ENCODE data around the gene KRT13. TPM values are rescaled to one million over a fixed set of nuclear protein-coding genes. Genes with fewer than 3 reads are reported as not detected.

The KRT13 gene
- not detected for total RNA-seq
- polyA plus RNA-seq, result not detected
- not detected for total RNA-seq

DNA sequence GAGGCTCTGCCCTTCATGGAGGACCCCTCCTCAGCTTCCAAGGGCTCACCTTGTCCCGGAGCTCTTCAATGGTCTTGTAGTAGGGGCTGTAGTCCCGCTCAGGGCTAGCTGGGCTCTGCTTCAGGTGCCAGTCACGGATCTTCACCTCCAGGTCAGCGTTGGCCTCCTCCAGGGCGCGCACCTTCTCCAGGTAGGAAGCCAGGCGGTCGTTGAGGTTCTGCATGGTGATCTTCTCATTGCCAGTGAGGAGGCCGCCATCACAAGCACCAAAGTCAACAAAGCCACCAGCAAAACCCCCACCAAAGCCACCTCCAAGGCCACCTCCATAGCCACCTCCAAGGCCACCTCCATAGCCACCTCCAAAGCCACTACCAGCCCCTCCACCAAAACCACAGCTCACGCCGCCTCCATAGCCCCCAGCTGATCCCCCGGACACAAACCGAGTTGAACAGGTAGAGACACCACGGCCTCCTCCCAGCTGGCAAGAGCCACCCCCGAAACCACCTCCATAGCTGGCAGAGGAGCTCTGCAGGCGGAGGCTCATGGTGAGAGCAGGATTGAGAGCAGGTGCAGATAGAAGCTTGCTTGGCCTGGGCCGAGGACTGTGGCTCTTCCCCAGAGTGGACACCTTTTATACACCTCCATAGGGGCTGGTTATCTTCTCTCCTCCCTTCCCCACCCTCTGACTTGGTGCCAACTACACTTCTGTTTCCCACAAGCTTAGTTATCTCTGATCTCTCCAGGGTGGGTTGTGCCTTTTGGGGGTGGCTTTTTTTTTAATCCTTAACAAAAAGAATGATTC lies at the start of gene KRT13:
TSS of gene KRT13 (minus strand) at position 606 of the 802 bp plus-strand sequence. CDS start at position 544, 62 bp downstream.
- Mint-ChIP-seq H3K36me3 (no peaks in the 10 kb centered on the region), H3K4me1 (peaks cover 0 to under 1% (median 0%) of the 10 kb centered on the region in 7 donors), H3K9me3 (peaks cover 0 to 2% (median 0%) of the 10 kb centered on the region in 11 donors), H3K27ac (peak within 1 kb of the TSS in 1 of 9 donors; percentile 36), H3K4me3 (no peak within 1 kb of the TSS), H3K27me3 (no peaks in the 10 kb centered on the region)
- no peak within 1 kb of the TSS for H3K27ac ChIP-seq (ENCODE audit: low read depth, low read length)
- DNase-seq (no peak), ATAC-seq (no peak)
- no peak within 1 kb of the TSS for H3K4me3 ChIP-seq (ENCODE audit: low read length)
- no peaks in the 10 kb centered on the region for H3K36me3 ChIP-seq (ENCODE audit: control insufficient read depth in 2 of 3, insufficient read depth in 3 of 3, low read length in 3 of 3)
- POLR2A ChIA-PET, result no interaction called here
- no peaks in the 10 kb centered on the region for H3K27me3 ChIP-seq (ENCODE audit: control insufficient read depth in 2 of 2, insufficient read depth in 2 of 2, low read length in 2 of 2)
- CTCF ChIA-PET, result interaction anchor here (0.9 kb wide), 1 partner anchor 27 kb away, joined by 3 read pairs; no protein-coding TSS in a partner anchor
- intact Hi-C loops (cut with micrococcal nuclease), result no loop called here
- no peaks in the 10 kb centered on the region for H3K9me3 ChIP-seq (ENCODE audit: control insufficient read depth in 2 of 3, low read length in 3 of 3)
- H3K4me1 ChIP-seq (ENCODE audit: control insufficient read depth in 2 of 2, insufficient read depth in 2 of 2, low read length in 2 of 2), result no peaks in the 10 kb centered on the region

DNA sequence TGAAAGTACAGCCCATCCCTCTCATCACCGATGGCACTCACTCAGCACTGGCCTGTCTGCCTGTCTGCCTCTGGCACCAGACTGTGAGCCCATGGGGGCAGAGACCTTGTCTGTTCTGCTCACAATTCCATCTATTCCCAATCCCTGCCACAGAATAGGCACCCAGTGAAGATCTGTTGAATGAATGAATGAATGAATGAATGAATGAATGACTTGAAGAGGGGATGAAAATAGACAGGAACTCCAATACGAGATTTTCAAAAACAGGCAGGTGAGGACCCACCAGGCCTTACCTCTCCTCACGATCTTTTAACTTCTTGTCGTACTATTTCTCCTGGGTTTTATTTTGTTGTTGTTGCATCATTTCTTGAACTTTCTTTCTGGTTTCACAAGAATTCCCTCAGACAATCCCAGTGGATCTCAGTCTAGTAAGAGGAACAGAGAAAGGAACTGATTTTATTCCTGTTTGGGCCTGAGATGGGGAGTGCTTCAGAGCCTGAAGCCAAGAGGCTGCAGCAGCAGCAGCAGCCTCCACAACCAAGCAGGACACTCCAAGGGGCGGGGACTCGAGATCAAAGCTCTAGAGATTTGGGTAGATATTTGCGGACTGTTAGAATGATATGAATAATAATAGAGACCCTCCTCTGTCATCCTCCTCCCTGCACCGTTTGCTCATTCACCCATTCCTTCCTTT lies 48.7 kb upstream of the KRT13 start:
- POLR2A ChIA-PET, result no interaction called here
- Mint-ChIP-seq H3K36me3 (no peaks in the 10 kb centered on the region), H3K4me1 (peaks cover 3 to 10% (median 5%) of the 10 kb centered on the region in 7 donors), H3K27ac (peak overlapping the region in 1 of 9 donors; percentile 60), H3K27me3 (peaks cover 9 to 34% (median 28%) of the 10 kb centered on the region in 5 donors), H3K4me3 (no peak overlapping the region), H3K9me3 (no peaks in the 10 kb centered on the region)
- H3K4me3 ChIP-seq (ENCODE audit: low read length), result no peak overlapping the region
- no peak overlapping the region for H3K27ac ChIP-seq (ENCODE audit: low read depth, low read length)
- H3K9me3 ChIP-seq (ENCODE audit: control insufficient read depth in 2 of 3, low read length in 3 of 3), result no peaks in the 10 kb centered on the region
- H3K27me3 ChIP-seq (ENCODE audit: control insufficient read depth in 2 of 2, insufficient read depth in 2 of 2, low read length in 2 of 2), result no peaks in the 10 kb centered on the region
- DNase-seq (no peak), ATAC-seq (no peak)
- intact Hi-C loops (cut with micrococcal nuclease), result no loop called here
- CTCF ChIA-PET, result no interaction called here
- peaks cover 5 to 7% of the 10 kb centered on the region in 2 donors for H3K4me1 ChIP-seq (ENCODE audit: control insufficient read depth in 2 of 2, insufficient read depth in 2 of 2, low read length in 2 of 2)
- no peaks in the 10 kb centered on the region for H3K36me3 ChIP-seq (ENCODE audit: control insufficient read depth in 2 of 3, insufficient read depth in 3 of 3, low read length in 3 of 3)

DNA sequence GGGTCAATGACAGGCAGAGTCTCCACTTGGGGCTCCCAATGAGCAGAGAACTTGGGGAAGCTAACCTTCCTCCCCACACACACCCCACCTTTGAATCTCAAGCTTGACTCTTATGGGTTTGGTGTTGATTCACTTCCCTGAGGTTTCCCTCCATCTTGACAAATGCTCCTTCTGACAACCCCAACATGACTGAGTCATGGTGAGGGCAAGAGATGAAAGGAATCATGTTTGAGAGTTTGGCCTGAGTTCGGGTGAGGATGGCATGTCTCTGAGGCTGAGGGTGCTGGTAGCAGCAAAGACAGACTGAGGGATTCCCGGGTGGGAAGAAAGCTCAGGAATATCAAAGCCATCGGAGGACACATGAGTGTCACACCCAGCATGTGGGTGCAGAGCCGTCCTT lies 47.8 kb upstream of the KRT13 start:
- POLR2A ChIA-PET, result no interaction called here
- CTCF ChIA-PET, result interaction anchor here (5.7 kb wide), 1 partner anchor 112 kb away, joined by 69 read pairs; no protein-coding TSS in a partner anchor
- DNase-seq (no peak), ATAC-seq (no peak)
- H3K4me1 ChIP-seq (ENCODE audit: control insufficient read depth in 2 of 2, insufficient read depth in 2 of 2, low read length in 2 of 2), result peaks cover 10 to 16% of the 10 kb centered on the region in 2 donors
- H3K9me3 ChIP-seq (ENCODE audit: control insufficient read depth in 2 of 3, low read length in 3 of 3), result no peaks in the 10 kb centered on the region
- intact Hi-C loops (cut with micrococcal nuclease), result no loop called here
- no peaks in the 10 kb centered on the region for H3K27me3 ChIP-seq (ENCODE audit: control insufficient read depth in 2 of 2, insufficient read depth in 2 of 2, low read length in 2 of 2)
- no peak overlapping the region for H3K27ac ChIP-seq (ENCODE audit: low read depth, low read length)
- no peaks in the 10 kb centered on the region for H3K36me3 ChIP-seq (ENCODE audit: control insufficient read depth in 2 of 3, insufficient read depth in 3 of 3, low read length in 3 of 3)
- no peak overlapping the region for H3K4me3 Mint-ChIP-seq
- no peak overlapping the region for H3K4me3 ChIP-seq (ENCODE audit: low read length)
- H3K27me3 Mint-ChIP-seq, result peaks cover 5 to 27% (median 21%) of the 10 kb centered on the region in 5 donors
- H3K27ac Mint-ChIP-seq, result no peak overlapping the region
- peaks cover 6 to 15% (median 12%) of the 10 kb centered on the region in 7 donors for H3K4me1 Mint-ChIP-seq
- H3K9me3 Mint-ChIP-seq, result no peaks in the 10 kb centered on the region
- no peaks in the 10 kb centered on the region for H3K36me3 Mint-ChIP-seq

DNA sequence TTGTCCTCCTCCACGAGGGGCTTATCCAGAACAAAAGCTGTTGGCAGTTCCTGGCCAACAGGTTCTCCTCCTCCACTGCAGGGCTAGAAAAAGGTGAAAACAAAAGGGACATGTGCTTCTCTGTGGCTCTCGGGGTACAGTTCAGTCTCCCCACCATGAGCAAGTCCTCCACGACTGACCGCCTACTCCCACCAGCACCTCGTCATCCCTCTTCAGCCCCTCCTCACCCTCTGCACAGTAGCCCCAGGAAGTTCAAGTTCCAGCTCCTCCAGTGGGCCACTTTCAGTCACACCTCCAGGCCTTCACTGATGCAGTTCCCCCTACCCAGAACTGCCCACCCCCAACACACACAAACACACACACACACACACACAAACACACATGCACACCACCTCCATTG lies 47.0 kb upstream of the KRT13 start:
- Mint-ChIP-seq H3K9me3 (peaks cover 0 to 2% (median 0%) of the 10 kb centered on the region in 11 donors), H3K36me3 (peaks cover 0 to 1% (median 0%) of the 10 kb centered on the region in 5 donors), H3K4me3 (peak overlapping the region in 1 of 10 donors; percentile 17), H3K27me3 (peaks cover 5 to 28% (median 14%) of the 10 kb centered on the region in 5 donors), H3K27ac (peak overlapping the region in 1 of 9 donors; percentile 21), H3K4me1 (peaks cover 6 to 18% (median 14%) of the 10 kb centered on the region in 7 donors)
- ATAC-seq, result no peak
- no peak overlapping the region for H3K27ac ChIP-seq (ENCODE audit: low read depth, low read length)
- POLR2A ChIA-PET, result no interaction called here
- no peaks in the 10 kb centered on the region for H3K27me3 ChIP-seq (ENCODE audit: control insufficient read depth in 2 of 2, insufficient read depth in 2 of 2, low read length in 2 of 2)
- intact Hi-C loops (cut with micrococcal nuclease), result no loop called here
- H3K4me3 ChIP-seq (ENCODE audit: low read length), result no peak overlapping the region
- H3K4me1 ChIP-seq (ENCODE audit: control insufficient read depth in 2 of 2, insufficient read depth in 2 of 2, low read length in 2 of 2), result peaks cover 10 to 17% of the 10 kb centered on the region in 2 donors
- H3K36me3 ChIP-seq (ENCODE audit: control insufficient read depth in 2 of 3, insufficient read depth in 3 of 3, low read length in 3 of 3), result no peaks in the 10 kb centered on the region
- no peaks in the 10 kb centered on the region for H3K9me3 ChIP-seq (ENCODE audit: control insufficient read depth in 2 of 3, low read length in 3 of 3)
- CTCF ChIA-PET, result interaction anchor here (0.6 to 5.7 kb wide), 2 partner anchors 113 to 631 kb away, joined by 5 to 69 read pairs; no protein-coding TSS in a partner anchor
- no peak for DNase-seq

DNA sequence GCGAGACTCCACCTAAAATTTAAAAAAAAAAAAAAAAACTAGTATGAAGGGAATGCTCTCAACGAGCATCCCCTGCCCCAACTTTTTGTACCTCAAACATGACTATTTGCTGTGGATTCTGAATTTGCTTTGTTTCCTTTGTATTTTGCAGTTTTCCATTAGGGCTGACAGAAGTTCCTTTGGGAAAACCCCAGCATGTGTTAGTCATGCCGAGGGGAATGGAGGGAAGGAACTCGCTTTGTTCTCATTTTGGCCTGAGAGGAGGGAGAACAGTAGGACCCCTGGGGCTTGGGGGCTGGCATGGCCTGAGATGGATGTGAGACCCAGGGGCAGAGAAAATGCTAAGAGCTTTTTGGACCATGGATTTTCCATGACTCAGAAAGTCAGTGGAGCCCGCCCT lies 46.0 kb upstream of the KRT13 start:
- Histone ChIP-seq H3K4me3 (ENCODE audit: low read length) (no peak overlapping the region), H3K4me1 (ENCODE audit: control insufficient read depth in 2 of 2, insufficient read depth in 2 of 2, low read length in 2 of 2) (peaks cover 10 to 17% of the 10 kb centered on the region in 2 donors), H3K27me3 (ENCODE audit: control insufficient read depth in 2 of 2, insufficient read depth in 2 of 2, low read length in 2 of 2) (no peaks in the 10 kb centered on the region), H3K9me3 (ENCODE audit: control insufficient read depth in 2 of 3, low read length in 3 of 3) (no peaks in the 10 kb centered on the region), H3K27ac (ENCODE audit: low read depth, low read length) (no peak overlapping the region), H3K36me3 (ENCODE audit: control insufficient read depth in 2 of 3, insufficient read depth in 3 of 3, low read length in 3 of 3) (no peaks in the 10 kb centered on the region)
- H3K36me3 Mint-ChIP-seq, result peaks cover 0 to 5% (median 0%) of the 10 kb centered on the region in 5 donors
- intact Hi-C loops (cut with micrococcal nuclease), result no loop called here
- H3K4me1 Mint-ChIP-seq, result peaks cover 8 to 18% (median 14%) of the 10 kb centered on the region in 7 donors
- DNase-seq, result no peak
- peaks cover 4 to 20% (median 12%) of the 10 kb centered on the region in 5 donors for H3K27me3 Mint-ChIP-seq
- H3K4me3 Mint-ChIP-seq, result no peak overlapping the region
- ATAC-seq, result no peak
- POLR2A ChIA-PET, result no interaction called here
- no peak overlapping the region for H3K27ac Mint-ChIP-seq
- H3K9me3 Mint-ChIP-seq, result peaks cover 0 to 7% (median 1%) of the 10 kb centered on the region in 11 donors
- CTCF ChIA-PET, result interaction anchor here (0.6 to 5.7 kb wide), 5 partner anchors 16 to 1140 kb away, joined by 3 to 69 read pairs (median 16); no protein-coding TSS in a partner anchor

DNA sequence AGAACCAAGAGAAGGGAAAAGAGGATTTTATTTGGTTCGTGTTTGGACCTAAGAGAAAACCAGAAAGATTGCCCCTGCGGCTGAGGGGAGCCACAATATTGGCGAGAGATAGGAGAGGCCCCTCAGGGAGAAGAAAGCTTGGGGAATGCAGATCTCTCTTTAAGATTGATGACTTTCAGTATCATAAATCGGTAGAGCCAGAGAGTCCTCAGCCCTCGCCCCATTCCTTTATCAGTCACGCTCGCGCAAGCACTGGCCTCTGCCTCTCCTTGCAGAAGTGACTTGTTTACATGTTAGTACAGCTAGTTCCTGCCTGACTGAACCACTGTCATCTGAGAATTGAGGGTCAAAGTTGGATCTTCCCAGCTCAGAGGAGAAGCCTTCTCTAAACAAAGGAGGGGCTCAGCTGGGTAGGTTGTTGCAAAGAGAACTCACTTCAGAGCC lies 44.2 kb upstream of the KRT13 start:
- ATAC-seq, result no peak
- Mint-ChIP-seq H3K36me3 (peaks cover 0 to 5% (median 0%) of the 10 kb centered on the region in 5 donors), H3K27ac (peak overlapping the region; percentile 13 to 85 (median 73)), H3K4me1 (peaks cover 8 to 18% (median 14%) of the 10 kb centered on the region in 7 donors), H3K27me3 (peaks cover 4 to 13% (median 12%) of the 10 kb centered on the region in 5 donors), H3K9me3 (peaks cover 0 to 7% (median 1%) of the 10 kb centered on the region in 11 donors), H3K4me3 (peak overlapping the region in 7 of 10 donors; percentile 52 to 77 (median 72))
- no peak for DNase-seq
- intact Hi-C loops (cut with micrococcal nuclease), result loop anchor here (1.0 to 2.0 kb wide), 9 partner anchors 29 to 745 kb away; no protein-coding TSS in a partner anchor
- Histone ChIP-seq H3K9me3 (ENCODE audit: control insufficient read depth in 2 of 3, low read length in 3 of 3) (no peaks in the 10 kb centered on the region), H3K27ac (ENCODE audit: low read depth, low read length) (no peak overlapping the region), H3K36me3 (ENCODE audit: control insufficient read depth in 2 of 3, insufficient read depth in 3 of 3, low read length in 3 of 3) (no peaks in the 10 kb centered on the region), H3K4me3 (ENCODE audit: low read length) (no peak overlapping the region), H3K4me1 (ENCODE audit: control insufficient read depth in 2 of 2, insufficient read depth in 2 of 2, low read length in 2 of 2) (peaks cover 10 to 17% of the 10 kb centered on the region in 2 donors), H3K27me3 (ENCODE audit: control insufficient read depth in 2 of 2, insufficient read depth in 2 of 2, low read length in 2 of 2) (no peaks in the 10 kb centered on the region)
- ChIA-PET POLR2A (interaction anchor here (0.7 to 2.6 kb wide), 5 partner anchors 113 to 241 kb away, joined by 3 to 11 read pairs (median 5); partner anchors contain the start of gene EIF1), CTCF (interaction anchor here (0.5 to 5.7 kb wide), 30 partner anchors 8 to 693 kb away, joined by 3 to 69 read pairs (median 5); partner anchors contain the start of gene KRT36)
